RWPE1 (cell line): ENCODE measurements around the gene CFAP97.

Experiments used
- CTCF ChIA-PET: fragments of 350-600 bp; sonication (Branson Sonifier 250); formaldehyde crosslinking; extraction: SDS; loops from one replicate; lab custom pipeline; 2021; lab: Yijun Ruan, JAX
- POLR2A ChIA-PET: fragments of 400-600 bp; formaldehyde crosslinking; extraction: SDS; loops from one replicate; lab custom pipeline; 2020; ENCODE audit warnings: antibody characterized with exemption; ENCODE audit not compliant: low non-redundant PET; lab: Yijun Ruan, JAX
- DNase-seq: peaks from one replicate; pipeline ENCODE4 v3.0.0; 2012; ENCODE audit warnings: low spot score
- H3K27ac ChIP-seq: fragments of 450-650 bp; 2 replicates; pipeline ENCODE4 v1.5.1; 2017
- TF ChIP-seq, protein P1 (sequence below): fragments of 450-650 bp; conservative IDR thresholded peaks from 2 replicates; pipeline ENCODE4 v1.5.1; 2017; ENCODE audit warnings: low read depth, mild to moderate bottlenecking

Gene CFAP97

DNA sequence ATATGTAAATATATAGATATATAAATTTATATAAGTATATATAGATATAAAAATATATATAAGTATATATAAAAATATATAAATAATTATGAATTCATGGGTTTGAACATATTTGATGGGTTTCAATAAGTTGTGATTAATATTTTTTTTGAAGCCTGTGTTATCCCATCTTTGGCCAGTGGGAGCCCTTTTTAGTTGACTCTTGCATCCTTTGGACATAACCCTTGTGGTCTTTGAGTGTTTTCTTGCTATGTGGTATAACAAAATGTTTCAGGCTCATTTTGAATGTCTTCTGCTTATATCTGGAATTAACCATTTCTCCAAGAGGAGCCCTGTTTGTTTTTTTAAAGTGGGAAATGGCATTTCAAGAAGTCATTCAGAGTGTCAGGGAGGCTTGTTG, 20.8 kb upstream of the CFAP97 start:
- DNase-seq = no peak
- H3K27ac ChIP-seq = no peak overlapping the region
- ChIA-PET CTCF (no interaction called here), POLR2A (no interaction called here)
- TF ChIP-seq, protein P1, sequence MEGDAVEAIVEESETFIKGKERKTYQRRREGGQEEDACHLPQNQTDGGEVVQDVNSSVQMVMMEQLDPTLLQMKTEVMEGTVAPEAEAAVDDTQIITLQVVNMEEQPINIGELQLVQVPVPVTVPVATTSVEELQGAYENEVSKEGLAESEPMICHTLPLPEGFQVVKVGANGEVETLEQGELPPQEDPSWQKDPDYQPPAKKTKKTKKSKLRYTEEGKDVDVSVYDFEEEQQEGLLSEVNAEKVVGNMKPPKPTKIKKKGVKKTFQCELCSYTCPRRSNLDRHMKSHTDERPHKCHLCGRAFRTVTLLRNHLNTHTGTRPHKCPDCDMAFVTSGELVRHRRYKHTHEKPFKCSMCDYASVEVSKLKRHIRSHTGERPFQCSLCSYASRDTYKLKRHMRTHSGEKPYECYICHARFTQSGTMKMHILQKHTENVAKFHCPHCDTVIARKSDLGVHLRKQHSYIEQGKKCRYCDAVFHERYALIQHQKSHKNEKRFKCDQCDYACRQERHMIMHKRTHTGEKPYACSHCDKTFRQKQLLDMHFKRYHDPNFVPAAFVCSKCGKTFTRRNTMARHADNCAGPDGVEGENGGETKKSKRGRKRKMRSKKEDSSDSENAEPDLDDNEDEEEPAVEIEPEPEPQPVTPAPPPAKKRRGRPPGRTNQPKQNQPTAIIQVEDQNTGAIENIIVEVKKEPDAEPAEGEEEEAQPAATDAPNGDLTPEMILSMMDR = no peak

DNA sequence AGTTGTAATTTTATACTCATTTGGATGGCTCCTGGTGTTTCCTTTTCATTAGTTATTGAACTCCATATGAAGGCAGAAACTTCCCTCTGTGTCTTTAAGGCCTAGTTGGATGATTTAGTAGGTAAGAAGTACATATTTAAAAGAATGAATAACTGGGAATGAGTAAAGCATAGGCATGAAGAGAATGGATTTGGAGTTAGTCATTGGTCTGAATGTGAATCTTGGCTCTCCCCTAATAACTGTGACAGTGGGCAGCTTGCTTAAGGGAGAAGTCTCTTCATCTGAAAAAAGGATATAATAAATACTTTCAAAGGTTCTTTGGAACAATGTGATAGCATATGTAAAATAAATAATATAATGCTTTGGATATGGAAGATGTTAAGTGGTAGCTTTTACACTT, 18.8 kb upstream of the CFAP97 start:
- POLR2A ChIA-PET = no interaction called here
- no peak overlapping the region for H3K27ac ChIP-seq
- CTCF ChIA-PET = no interaction called here
- DNase-seq = no peak
- TF ChIP-seq, protein P1 = no peak

DNA sequence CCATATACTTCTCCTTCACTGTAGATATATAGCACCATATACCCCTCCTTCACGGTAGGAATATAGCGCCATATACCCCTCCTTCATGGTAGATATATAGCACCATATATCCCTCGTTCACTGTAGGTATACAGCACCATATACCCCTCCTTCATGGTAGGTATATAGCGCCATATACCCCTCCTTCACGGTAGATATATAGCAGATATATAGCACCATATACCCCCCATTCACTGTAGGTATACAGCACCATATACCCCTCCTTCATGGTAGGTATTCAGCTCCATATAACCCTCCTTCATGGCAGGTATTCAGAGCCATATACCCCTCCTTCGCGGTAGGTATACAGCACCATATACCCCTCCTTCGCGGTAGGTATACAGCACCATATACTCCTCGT, 18.1 kb upstream of the CFAP97 start:
- TF ChIP-seq, protein P1 = no peak
- ChIA-PET POLR2A (no interaction called here), CTCF (no interaction called here)
- no peak overlapping the region for H3K27ac ChIP-seq
- DNase-seq = no peak

DNA sequence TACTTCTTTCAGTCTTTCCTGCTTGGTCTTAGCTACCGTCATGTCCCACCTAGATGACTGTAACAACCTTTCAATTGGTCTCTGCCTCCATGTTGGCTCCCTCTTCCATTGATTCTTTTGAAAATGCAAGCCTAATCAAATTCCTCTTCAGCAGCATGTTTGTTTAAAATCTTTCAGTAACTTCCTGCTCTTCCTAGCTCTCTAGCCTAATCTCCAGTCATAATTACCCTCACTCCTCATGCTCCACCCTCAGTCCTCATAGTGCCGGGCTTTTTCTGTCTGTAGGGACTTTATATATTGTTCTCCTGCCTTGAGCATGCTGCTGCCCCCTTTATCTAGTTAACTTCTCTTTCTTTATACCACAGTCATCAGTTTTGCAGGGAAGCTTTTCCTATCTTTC, 17.7 kb upstream of the CFAP97 start:
- TF ChIP-seq, protein P1 = no peak
- ChIA-PET CTCF (no interaction called here), POLR2A (no interaction called here)
- DNase-seq = no peak
- no peak overlapping the region for H3K27ac ChIP-seq

DNA sequence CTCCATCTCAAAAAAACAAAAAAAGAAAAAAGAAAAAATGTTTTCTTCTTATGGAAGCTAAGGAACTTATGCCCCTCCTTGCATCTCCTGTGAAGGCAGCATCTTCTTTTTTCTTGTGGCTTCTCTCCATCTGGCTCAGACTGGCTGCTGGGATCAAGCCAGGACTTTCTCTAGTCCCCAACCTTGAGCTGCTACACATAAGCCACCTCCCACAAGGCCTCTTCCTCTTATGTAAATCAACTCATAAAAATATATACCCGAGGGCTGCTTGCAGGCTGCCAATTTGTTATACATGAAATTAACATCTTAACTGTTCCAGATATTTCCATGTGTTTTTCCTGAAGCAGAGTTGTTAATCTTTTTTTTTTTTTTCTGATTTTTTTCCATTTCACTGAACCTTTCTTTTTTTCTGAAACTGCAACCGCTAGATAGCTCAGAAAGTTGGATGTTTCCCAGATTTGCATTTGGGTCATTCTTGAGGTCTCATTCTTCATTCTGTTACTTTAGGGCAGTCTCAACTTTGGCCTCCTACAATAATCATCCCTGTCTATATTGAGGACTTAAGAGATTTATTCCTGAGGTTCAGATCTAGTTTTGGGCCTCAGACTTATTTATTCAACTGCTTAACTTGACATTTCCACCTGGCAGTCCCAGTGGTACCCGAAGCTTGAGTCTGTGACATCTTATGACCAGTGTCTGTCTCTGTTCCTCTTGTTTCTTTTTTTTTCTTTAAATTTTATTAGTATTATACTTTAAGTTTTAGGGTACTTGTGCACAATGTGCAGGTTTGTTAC, 15.9 kb upstream of the CFAP97 start:
- POLR2A ChIA-PET = no interaction called here
- TF ChIP-seq, protein P1 = no peak
- no peak overlapping the region for H3K27ac ChIP-seq
- no peak for DNase-seq
- CTCF ChIA-PET = no interaction called here

DNA sequence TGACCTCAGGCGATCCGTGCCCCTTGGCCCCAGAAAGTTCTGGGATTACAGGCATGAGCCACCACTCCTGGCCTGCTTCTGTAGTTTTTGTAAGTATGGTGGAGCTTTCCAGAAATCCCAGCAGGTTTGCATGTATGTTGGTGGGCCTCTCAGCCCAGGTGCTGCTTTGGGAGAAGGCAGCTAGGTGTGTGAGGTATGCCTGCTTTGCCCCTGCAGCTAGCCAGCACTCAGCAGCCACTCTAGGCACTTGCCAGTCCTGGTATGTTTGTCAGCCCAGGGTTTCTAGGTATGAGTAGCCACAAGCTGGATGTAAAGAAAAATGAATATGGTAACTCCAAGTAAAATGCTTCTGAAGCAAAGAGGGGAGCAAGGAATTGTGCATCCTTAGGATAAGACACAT, 14.5 kb upstream of the CFAP97 start:
- POLR2A ChIA-PET = no interaction called here

More for the DNA sequence above, 14.5 kb upstream of the CFAP97 start:
- TF ChIP-seq, protein P1 = no peak
- CTCF ChIA-PET = no interaction called here
- DNase-seq = no peak
- H3K27ac ChIP-seq = no peak overlapping the region
